Psoas muscle (tissue), 8 donors: ENCODE results near the gene FAM193A. TPM values are rescaled to one million over a fixed set of nuclear protein-coding genes. Genes with fewer than 3 reads are reported as not detected.

ENCODE experiments used
- ATAC-seq, 4 donors: fragments of 200-7000 bp; cut with Tn5 transposase; one replicate each; pipeline ENCODE4 v1.9.1; 2020; ENCODE audit warnings: moderate library complexity in 3 of 4, mild to moderate bottlenecking in 2 of 4
- DNase-seq, 2 donors: peaks; one replicate each; pipeline ENCODE4 v3.0.0-alpha.2; 2020
- H3K27ac ChIP-seq: fragments of 200-600 bp; one replicate; pipeline ENCODE4 v1.8.0; 2022
- H3K27me3 ChIP-seq, 3 donors: fragments of 200-600 bp in 1 of 3; one replicate each; pipeline versions ENCODE4 v1.6.1 to v1.8.0; 2013 to 2022; ENCODE audit warnings: low read length in 2 of 3, mild to moderate bottlenecking in 2 of 3, moderate library complexity in 1 of 3; ENCODE audit not compliant: insufficient read depth in 3 of 3
- H3K36me3 ChIP-seq, 2 donors: fragments of 200-600 bp in 1 of 2; one replicate each; pipeline versions ENCODE4 v1.6.1 to v1.8.0; 2013 to 2022; ENCODE audit warnings: low read depth in 1 of 2, mild to moderate bottlenecking in 1 of 2, moderate library complexity in 1 of 2; ENCODE audit not compliant: insufficient read depth in 1 of 2
- H3K4me1 ChIP-seq: fragments of 200-600 bp; one replicate; pipeline ENCODE4 v1.8.0; 2022
- H3K4me3 ChIP-seq: fragments of 200-600 bp; one replicate; pipeline ENCODE4 v1.8.0; 2022; ENCODE audit warnings: mild to moderate bottlenecking
- H3K9me3 ChIP-seq: fragments of 200-600 bp; one replicate; pipeline ENCODE4 v1.8.0; 2022
- CTCF ChIP-seq: fragments of 200-600 bp; IDR thresholded peaks from one replicate; pipeline ENCODE4 v1.8.0; 2022; ENCODE audit warnings: antibody characterized with exemption
- WGBS, 3 donors: extraction: QIAGEN DNeasy Blood & Tissue Kit; methylation state at CpG; one replicate each; pipeline versions ENCODE4 v1.1.6 to v1.1.7; 2013; 5-methylcytosine and 5-hydroxymethylcytosine counted together
- intact Hi-C, 2 donors: fragments of 100-400 bp; cut with DNase I; formaldehyde crosslinking; loops; one replicate each; pipeline versions ENCODE4 v1.11.0 to v1.14.2; 2022
- polyA plus RNA-seq, 3 donors: library from polyadenylated mRNA; stranded (reverse); fragments of 200-250 nt; gene quantifications; one replicate each; pipeline ENCODE4 v1.2.3, GENCODE V29; 2013
- total RNA-seq, 4 donors: library from RNA; stranded (reverse); fragmentation: NEBNext Ultra II Directional in 2 of 4; extraction: Animal tissue kit (Norgen Biotek cat#: 25700) in 2 of 4; gene quantifications; one replicate each; pipeline versions ENCODE4 v1.2.1 to v1.2.4, GENCODE V29; 2021 to 2023
- donor health status: healthy with polysubstance abuse.
- donor health status: DM: no; HTN: no; CAD: no; lungs with moderate emphysema.
- donor health status: Bipolar disorder and iron deficiency.
- donor health status: healthy.
- donor health status: DM: yes; HTN: yes; CAD: no.
- donor health status: DM: no; HTN: no; CAD: no.
- donor health status: DM: no; HTN: no; CAD: no.
- donor health status: DM: yes; HTN: yes; CAD: no.

Gene FAM193A
- total and polyA plus RNA-seq, 7 donors = 7.5 to 20.0 (median 14.6) TPM

- no peaks in the 10 kb centered on the region for H3K9me3 ChIP-seq
- H3K4me3 ChIP-seq = no peak overlapping the region
- intact Hi-C loops = no loop called here
- H3K27ac ChIP-seq = no peak overlapping the region
- DNase-seq = no peak
- no peaks in the 10 kb centered on the region for H3K27me3 ChIP-seq
- 89 to 90% (median 90%) methylated on average over 7 of the region's 7 CpGs for WGBS, 3 donors
- no peak for TF ChIP-seq CTCF
- peak in 3 of 4 donors; percentile 28 to 50 (median 41) for ATAC-seq
- H3K36me3 ChIP-seq = peaks cover 0 to 14% of the 10 kb centered on the region in 2 donors
- peaks cover 21% of the 10 kb centered on the region for H3K4me1 ChIP-seq
Measured at GRCh38 chr4:2621419-2621818, 85.0 kb downstream of the FAM193A start.

- WGBS, 3 donors = 83% methylated on average over 6 of the region's 6 CpGs
- intact Hi-C loops = no loop called here
- Histone ChIP-seq H3K36me3 (peaks cover 0 to 33% of the 10 kb centered on the region in 2 donors), H3K27me3 (no peaks in the 10 kb centered on the region), H3K27ac (no peak overlapping the region), H3K4me3 (no peak overlapping the region), H3K4me1 (peaks cover 17% of the 10 kb centered on the region), H3K9me3 (no peaks in the 10 kb centered on the region)
- no peak for DNase-seq
- TF ChIP-seq CTCF = no peak
- peak in 2 of 4 donors; percentile 23 to 24 for ATAC-seq
Measured at GRCh38 chr4:2623442-2623841, 87.0 kb downstream of the FAM193A start.

GRCh38 chr4:2624782-2625530 lies 88.5 kb downstream of the FAM193A start:
- intact Hi-C loops = no loop called here
- 67 to 82% (median 71%) methylated on average over 22 of the region's 22 CpGs for WGBS, 3 donors
- no peak for DNase-seq
- Histone ChIP-seq H3K27ac (no peak overlapping the region), H3K36me3 (peaks cover 0 to 48% of the 10 kb centered on the region in 2 donors), H3K4me1 (peaks cover 16% of the 10 kb centered on the region), H3K9me3 (no peaks in the 10 kb centered on the region), H3K4me3 (no peak overlapping the region), H3K27me3 (no peaks in the 10 kb centered on the region)
- no peak for TF ChIP-seq CTCF
- no peak for ATAC-seq

- 75 to 83% (median 77%) methylated on average over 10 of the region's 10 CpGs for WGBS, 3 donors
- H3K4me3 ChIP-seq = no peak overlapping the region
- no peaks in the 10 kb centered on the region for H3K27me3 ChIP-seq
- peak in 1 of 4 donors; percentile 24 for ATAC-seq
- H3K27ac ChIP-seq = no peak overlapping the region
- intact Hi-C loops = no loop called here
- peaks cover 3 to 61% of the 10 kb centered on the region in 2 donors for H3K36me3 ChIP-seq
- H3K9me3 ChIP-seq = no peaks in the 10 kb centered on the region
- H3K4me1 ChIP-seq = peaks cover 10% of the 10 kb centered on the region
- DNase-seq = no peak
- TF ChIP-seq CTCF = no peak
Measured at GRCh38 chr4:2626231-2626630, 89.8 kb downstream of the FAM193A start.
